ENCODE data around the gene RERGL. TPM values are rescaled to one million over a fixed set of nuclear protein-coding genes. Genes with fewer than 3 reads are reported as not detected.
"Not testable (repeated sequence)": the region's sequence is repeated elsewhere in the genome, so short reads cannot be mapped to it uniquely, and the experiment has no call there.

The RERGL gene
- total RNA-seq, 1 donor: not detected

GRCh38 chr12:18045446-18045992 is 44.5 kb downstream of the RERGL start:
- H3K4me3 ChIP-seq (ENCODE audit: insufficient read depth, low read length): no peak overlapping the region
- H4K20me1 ChIP-seq (ENCODE audit: insufficient read depth, low read length): no peaks in the 10 kb centered on the region
- peak; percentile 53 for DNase-seq (ENCODE audit: insufficient read length, low spot score, missing footprints)
- no peak for TF ChIP-seq CTCF (IDR thresholded peaks at IDR 0.05; ENCODE audit: extremely low read depth, low read depth, low read length)
- H3K79me2 ChIP-seq (ENCODE audit: insufficient read depth, low read length): no peaks in the 10 kb centered on the region
- H3K4me1 ChIP-seq (ENCODE audit: insufficient read depth, low read length): no peaks in the 10 kb centered on the region
- H3K27me3 ChIP-seq (ENCODE audit: insufficient read depth, low read length): no peaks in the 10 kb centered on the region
- no peaks in the 10 kb centered on the region for H3K36me3 ChIP-seq (ENCODE audit: insufficient read depth, low read length)
- H3K9me3 ChIP-seq (ENCODE audit: low read depth, low read length): no peaks in the 10 kb centered on the region
- no peak overlapping the region for H3K4me2 ChIP-seq (ENCODE audit: insufficient read depth, low read length)
- H2AFZ ChIP-seq (ENCODE audit: low read length): no peak overlapping the region
- no peak overlapping the region for H3K27ac ChIP-seq (ENCODE audit: low read depth, low read length)

DNA sequence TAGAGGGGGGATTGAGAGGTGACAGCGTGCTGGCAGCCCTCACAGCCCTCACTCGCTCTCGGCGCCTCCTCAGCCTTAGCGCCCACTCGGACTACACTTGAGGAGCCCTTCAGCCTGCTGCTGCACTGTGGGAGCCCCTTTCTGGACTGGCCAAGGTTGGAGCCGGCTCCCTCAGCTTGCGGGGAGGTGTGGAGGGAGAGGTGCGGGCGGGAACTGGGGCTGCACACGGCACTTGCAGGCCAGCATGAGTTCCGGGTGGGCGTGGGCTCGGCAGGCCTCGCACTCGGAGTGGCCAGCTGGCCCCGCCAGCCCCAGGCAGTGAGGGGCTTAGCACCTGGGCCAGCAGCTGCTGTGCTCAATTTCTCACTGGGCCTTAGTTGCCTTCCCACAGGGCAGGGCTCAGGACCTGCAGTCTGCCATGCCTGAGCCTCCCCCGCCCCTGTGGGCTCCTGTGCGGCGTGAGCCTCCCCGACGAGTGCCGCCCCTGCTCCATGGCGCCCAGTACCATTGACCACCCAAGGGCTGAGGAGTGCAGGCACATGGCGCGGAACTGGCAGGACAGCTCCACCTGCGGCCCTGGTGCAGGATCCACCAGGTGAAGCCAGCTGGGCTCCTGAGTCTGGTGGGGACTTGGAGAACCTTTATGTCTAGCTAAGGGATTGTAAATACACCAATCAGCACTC is 49.8 kb downstream of the RERGL start:
- H3K27ac ChIP-seq (ENCODE audit: low read depth, low read length); H3K27me3 ChIP-seq (ENCODE audit: insufficient read depth, low read length); H3K79me2 ChIP-seq (ENCODE audit: insufficient read depth, low read length); H3K4me1 ChIP-seq (ENCODE audit: insufficient read depth, low read length); H3K4me3 ChIP-seq (ENCODE audit: insufficient read depth, low read length); H4K20me1 ChIP-seq (ENCODE audit: insufficient read depth, low read length); H2AFZ ChIP-seq (ENCODE audit: low read length); H3K9me3 ChIP-seq (ENCODE audit: low read depth, low read length); H3K4me2 ChIP-seq (ENCODE audit: insufficient read depth, low read length); H3K36me3 ChIP-seq (ENCODE audit: insufficient read depth, low read length); DNase-seq (ENCODE audit: insufficient read length, low spot score, missing footprints): not testable (repeated sequence)

Other genes with a start within 250 kb of the RERGL start
- not detected in 2 replicates for gene PIK3C2G, start 171.3 kb upstream of the RERGL start, total RNA-seq

All from osteoblast (primary cell).